Measurements from ENCODE around the gene ARPC1B.
"Not testable (repeated sequence)": the region's sequence is repeated elsewhere in the genome, so short reads cannot be mapped to it uniquely, and the experiment has no call there.

ARPC1B gene

GRCh38 chr7:99374111-99375064 is at the start of gene ARPC1B:
TSS of gene ARPC1B (plus strand) at chr7:99374730. CDS start at chr7:99385715, 10,985 bp downstream.
- DNase-seq (ENCODE audit: low read depth), result no peak

- no peak for DNase-seq (ENCODE audit: low read depth)
Measured at GRCh38 chr7:99325001-99325493, 49.5 kb upstream of the ARPC1B start.

- peak; percentile 68 for DNase-seq (ENCODE audit: low read depth)
Measured at GRCh38 chr7:99325592-99326407, 48.7 kb upstream of the ARPC1B start, which contains the start of gene ARPC1A. TSS of gene ARPC1A (plus strand) at chr7:99325898. CDS start at chr7:99333354, 7,456 bp downstream.

DNA sequence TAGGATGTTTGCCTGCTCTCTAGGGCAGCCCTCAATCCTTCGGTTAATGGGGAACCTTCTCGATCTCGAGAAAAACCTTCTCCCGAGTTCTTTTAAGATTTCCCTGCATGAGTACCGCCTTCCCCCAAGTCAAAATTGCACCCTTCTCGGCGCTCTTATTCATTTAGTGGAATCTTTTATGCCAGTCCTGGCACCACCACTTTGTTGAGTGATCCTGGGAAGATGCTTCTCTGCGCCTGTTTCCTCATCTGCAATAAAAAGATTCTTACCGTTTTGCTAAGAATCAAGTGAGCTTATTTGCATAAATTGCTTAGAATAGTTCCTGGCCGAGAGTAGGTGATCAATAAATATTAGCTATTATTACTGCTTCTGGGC is 48.1 kb upstream of the ARPC1B start:
- no peak for DNase-seq (ENCODE audit: low read depth)

DNA sequence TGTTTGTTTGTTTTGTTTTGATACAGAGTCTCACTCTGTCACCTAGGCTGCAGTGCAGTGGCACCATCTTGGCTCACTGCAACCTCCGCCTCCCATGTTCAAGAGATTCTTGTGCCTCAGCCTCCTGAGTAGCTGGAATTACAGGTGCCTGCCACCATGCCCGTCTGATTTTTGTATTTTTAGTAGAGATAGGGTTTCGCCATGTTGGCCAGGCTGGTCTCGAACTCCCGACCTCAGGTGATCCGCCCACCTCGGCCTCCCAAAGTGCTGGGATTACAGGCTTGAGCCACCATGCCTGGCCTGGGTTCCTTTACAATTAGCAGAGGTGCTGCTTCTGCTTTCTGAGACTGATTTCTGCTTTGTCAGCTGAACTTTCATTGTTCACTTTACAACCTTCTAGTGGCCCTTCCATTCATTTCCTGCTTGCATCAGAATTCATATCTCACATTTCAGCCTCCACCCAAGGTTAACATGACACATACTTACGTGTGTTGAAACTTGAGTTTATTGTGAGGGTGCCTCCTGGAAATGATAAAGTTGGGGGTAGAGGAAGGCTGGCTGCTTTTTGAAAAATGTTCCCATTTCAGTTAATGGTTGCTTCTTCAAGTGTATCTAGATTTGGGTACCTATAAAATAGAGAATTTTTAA is 44.1 kb upstream of the ARPC1B start:
- peak; percentile 62 for DNase-seq (ENCODE audit: low read depth)

DNA sequence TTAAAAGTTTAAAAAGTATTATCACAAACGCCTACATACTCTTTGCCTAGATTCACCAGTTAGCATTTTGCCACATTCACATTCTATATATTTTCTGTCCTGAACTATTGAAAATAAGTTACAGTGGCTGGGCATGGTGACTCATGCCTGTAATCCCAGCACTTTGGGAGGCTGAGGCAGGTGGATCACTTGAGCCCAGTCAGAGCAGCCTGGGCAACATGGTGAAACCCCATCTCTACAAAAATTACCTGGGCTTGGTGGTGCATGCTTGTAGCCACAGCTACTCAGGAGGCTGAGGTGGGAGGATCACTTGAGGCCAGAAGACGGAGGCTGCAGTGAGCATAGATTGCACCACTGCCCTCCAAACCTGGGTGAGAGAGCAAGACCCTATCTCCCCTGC is 43.5 kb upstream of the ARPC1B start:
- no peak for DNase-seq (ENCODE audit: low read depth)

DNA sequence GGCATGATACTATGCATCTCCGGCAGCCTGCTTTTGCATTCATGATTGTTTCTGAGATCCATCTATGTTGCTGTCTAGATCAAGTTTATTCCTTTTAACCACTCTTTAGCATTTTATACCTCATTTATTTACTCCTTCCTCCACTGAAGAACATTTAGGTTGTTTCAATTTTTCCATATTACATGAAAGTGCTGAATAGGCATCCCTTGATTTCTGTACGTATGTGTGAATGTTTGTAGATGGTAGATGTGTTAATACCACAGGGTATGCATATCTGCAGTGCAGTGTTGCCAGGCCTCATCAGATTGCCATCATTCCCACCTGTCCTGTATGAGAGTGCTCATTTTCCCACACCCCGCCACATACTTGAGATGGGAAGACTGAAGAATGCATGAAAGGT is 34.9 kb upstream of the ARPC1B start:
- no peak for DNase-seq (ENCODE audit: low read depth)

DNA sequence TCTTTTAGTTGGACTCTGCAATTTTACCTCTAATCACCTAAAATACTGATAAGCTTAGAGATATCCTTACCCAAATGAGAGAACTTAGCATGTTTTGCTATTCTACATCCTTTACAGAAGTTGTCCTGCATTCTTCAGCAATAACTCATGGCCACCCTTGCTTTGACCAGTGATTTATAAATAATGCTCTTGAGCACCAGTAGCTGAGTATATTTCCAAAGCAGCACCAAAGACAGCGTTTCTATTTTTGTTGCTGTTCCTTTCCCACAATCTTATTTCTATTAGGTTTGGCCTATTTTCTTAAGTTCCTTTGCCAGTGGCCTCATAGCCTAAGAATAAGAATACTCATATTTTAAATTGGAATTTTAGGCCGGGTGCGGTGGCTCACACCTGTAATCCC is 33.9 kb upstream of the ARPC1B start:
- DNase-seq (ENCODE audit: low read depth), result no peak

GRCh38 chr7:99344061-99344647 is 30.4 kb upstream of the ARPC1B start:
- DNase-seq (ENCODE audit: low read depth), result no peak

GRCh38 chr7:99350641-99351040 is 23.9 kb upstream of the ARPC1B start:
- DNase-seq (ENCODE audit: low read depth), result not testable (repeated sequence)

DNA sequence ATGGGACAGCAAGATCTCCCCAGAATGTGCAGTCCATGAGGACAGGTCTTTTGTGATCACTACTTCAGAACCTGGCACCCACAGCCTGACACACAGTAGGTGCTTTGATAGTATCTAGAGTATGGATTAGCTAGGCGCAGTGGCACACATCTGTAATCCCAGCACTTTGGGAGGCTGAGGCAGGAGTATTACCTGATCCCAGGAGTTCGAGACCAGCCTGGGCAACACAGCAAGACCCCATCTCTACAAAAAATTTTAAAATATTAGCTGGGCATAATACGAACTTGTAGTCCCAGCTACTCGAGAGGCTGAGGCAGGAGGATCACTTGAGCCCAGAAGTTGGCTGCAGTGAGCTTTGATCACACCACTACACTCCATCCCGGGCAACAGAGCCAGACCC is 22.3 kb upstream of the ARPC1B start:
- DNase-seq (ENCODE audit: low read depth), result no peak

DNA sequence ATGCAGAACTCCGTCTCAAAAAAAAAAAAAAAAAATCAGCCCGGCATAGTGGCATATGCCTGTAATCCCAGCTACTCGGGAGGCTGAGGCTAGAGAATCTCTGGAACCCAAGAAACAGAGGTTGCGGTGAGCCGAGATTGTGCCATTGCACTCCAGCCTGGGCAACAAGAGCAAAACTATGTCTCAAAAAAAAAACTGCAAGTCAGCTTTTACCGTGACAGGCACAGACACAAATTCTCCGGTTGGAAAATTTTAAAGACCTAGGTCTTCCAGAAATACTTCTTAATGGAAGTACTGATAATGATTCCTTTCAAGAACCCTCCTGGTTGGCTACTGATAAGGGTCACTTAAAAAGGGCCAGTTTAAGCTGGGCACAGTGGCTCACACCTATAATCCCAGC is 19.4 kb upstream of the ARPC1B start:
- DNase-seq (ENCODE audit: low read depth), result no peak

DNA sequence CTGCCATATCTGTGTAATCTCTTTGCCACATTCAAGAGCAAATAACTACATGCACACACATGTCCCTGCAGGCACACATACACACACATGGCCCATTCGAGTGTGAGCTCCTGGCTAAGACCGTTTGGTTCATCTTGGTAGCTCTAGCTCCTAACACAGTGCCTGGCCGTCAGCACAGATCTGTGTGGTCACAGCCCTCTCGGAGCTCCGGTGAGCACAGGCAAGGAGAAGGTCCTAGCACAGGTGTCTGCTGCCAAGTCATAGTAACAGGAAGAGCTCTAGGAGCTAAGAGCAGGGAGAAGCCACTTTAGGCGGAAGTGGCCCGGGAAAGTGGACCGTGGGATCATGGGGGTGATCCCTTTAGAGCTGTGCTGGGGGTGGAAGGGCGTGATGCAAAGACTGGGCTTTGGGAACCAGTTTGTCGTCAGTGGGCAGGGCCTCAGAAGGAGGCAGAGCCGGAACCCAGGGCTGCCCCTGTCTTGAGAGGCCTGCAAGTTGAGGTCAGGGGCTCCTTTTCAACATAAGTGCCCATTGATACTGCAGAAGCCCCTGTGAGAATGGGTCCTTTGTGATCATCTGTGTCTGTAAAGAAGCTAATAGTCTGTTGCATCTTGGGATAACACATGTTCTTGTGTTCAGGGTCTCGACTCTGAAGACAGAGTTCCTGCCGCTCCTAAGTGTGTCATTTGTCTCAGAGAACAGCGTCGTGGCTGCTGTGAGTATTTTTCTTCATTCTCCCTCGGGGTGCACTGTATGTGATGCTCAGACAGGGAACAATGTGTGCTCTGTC is 16.6 kb upstream of the ARPC1B start:
- DNase-seq (ENCODE audit: low read depth), result no peak

DNA sequence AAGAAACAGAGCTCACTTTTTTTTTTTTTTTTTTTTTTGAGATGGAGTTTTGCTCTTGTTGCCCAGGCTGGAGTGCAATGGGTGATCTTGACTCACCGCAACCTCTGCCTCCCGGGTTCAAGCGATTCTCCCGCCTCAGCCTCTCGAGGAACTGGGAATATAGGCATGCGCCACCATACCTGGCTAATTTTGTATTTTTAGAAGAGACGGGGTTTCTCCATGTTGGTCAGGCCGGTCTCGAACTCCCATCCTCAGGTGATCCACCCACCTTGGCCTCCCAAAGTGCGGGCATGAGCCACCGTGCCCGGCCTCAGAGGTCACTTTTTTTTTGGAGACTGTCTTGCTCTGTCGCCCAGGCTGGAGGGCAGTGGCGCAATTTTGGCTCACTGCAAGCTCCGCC is 16.0 kb upstream of the ARPC1B start:
- not testable (repeated sequence) for DNase-seq (ENCODE audit: low read depth)

DNA sequence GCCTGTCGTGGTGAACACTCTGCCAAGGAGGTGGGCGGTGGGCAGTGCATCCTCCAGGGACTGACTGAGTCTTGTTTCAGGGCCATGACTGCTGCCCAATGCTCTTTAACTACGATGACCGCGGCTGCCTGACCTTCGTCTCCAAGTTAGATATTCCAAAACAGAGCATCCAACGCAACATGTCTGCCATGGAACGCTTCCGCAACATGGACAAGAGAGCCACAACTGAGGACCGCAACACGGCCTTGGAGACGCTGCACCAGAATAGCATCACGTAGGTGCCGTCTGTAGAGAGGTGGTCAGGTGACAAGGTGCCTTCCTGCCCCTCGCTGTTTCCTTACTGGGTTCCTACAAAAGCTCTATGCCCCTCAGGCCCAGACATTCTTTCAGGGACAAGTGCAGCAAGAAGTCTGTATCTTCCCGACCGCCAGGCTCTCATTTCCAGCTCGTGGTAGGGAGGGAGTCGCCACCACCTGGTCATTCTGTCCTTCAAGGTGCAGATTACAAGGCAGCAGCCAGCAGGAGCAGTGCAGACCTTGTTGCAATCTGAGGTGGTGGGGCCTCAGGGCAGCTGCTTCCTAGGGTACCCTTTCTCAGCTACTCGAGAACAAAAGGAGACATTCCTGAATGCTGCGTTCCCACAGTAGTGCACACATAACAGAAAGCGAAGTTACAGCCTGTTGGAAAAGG is 14.9 kb upstream of the ARPC1B start:
- DNase-seq (ENCODE audit: low read depth), result no peak

DNA sequence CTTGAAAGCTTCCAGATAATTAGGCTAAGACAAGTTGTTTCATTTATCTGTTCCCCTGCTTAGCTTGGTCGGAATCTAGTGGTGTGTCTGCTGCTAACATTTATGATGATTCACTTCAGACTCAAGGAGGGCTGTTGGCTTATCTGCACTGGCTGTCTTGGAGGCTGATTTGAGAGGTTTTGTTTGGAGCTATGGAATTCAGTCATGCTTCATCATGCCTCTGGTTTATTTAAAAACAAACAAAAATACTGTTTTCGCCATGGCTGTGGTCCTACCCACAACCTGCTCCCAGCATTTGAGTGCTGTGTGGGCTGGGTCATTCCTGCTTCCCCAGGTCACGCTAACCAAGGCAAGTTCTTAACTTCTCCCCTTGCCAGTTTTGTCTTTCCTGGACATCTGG is 11.7 kb upstream of the ARPC1B start:
- peak; percentile 85 for DNase-seq (ENCODE audit: low read depth)

DNA sequence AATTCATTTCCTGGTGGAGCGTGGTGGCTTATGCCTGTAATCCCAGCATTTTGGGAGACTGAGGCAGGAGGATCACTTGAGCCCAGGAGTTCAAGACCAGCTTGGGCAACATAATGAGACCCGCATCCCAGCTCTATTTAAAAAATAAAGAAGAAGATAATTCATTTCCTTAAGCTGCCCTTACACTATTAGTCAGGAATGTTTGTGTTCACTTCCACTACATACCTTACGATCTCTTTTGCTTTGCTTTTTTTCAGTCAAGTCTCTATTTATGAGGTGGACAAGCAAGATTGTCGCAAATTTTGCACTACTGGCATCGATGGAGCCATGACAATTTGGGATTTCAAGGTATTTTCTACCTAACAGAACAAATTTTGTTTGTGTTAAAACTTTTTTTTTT is 11.2 kb upstream of the ARPC1B start:
- DNase-seq (ENCODE audit: low read depth), result no peak

- no peak for DNase-seq (ENCODE audit: low read depth)
Measured at GRCh38 chr7:99365318-99366141, 9.0 kb upstream of the ARPC1B start.

DNA sequence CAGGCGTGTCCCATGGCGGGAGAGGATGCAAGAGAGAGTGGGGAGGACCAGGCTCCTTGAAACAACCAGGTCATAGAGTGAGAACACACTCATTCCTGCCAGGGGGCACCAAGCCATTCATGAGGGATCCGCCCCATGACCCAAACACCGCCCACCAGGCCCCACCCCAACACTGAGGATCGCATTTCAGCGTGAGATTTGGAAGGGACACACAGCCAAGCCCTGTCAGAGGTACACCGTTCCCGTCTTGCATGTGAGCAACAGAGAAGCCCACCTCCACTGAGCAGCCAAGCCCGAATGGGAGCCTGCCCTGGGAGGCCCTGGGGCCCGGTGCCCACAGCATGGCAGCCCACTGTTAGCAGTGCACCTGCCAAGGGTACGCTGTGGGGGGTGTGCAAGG is 7.9 kb upstream of the ARPC1B start:
- DNase-seq (ENCODE audit: low read depth), result no peak
